Measurements from ENCODE around the gene NR1D1. TPM values are rescaled to one million over a fixed set of nuclear protein-coding genes. Genes with fewer than 3 reads are reported as not detected.

Gene NR1D1
- total and polyA plus RNA-seq, 2 of the 13 experiments (the other 11 are each of a cell fraction or from before 2014, with no cell fraction given): 2.1 to 2.7 TPM

DNA sequence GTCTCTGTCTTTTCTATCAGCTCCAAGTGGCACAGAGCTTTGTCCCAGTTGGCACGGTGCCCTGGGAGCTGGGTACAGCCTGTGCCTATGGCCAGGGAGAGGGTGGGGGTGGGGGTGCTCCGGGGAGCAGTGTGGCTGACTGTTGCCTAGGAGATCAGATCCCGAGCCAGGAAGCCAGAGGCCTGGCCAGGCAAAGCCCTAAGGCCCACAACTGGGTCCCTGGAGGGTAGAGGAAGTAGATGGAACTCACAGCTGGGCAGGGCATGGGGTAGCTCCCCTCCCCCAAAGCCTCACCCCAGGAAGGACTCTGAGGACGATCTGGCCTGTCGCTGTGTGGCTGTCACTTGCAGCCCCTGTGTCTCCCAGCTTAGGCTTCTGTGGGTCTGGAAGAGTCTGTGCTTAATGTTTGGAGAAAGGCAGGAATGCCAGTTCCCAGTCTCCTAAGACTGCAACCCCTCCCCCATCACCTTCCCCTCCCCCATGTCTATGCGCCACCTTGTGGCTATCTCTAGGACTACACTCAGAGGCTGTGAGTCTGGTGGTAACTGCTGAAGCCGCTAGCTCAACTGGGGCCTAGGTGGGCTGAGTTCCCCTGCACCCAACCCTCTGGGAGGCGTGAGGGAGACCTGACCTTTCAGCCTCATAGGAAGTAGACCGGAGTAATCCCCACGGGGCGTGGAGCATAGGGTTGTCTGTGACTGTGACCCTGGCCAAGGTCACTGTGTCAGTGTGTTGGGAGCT, 25.0 kb downstream of the NR1D1 start (continued):
- TF ChIP-seq ZNF576 (CRISPR knock-in tag; IDR thresholded peaks at IDR 0.05) (no peak), LRRFIP1 (CRISPR knock-in tag; conservative IDR thresholded peaks at IDR 0.05) (no peak), NONO (IDR thresholded peaks at IDR 0.05) (no peak), NONO (CRISPR knock-in tag; conservative IDR thresholded peaks at IDR 0.05) (peak; percentile 88), TFE3 (CRISPR knock-in tag; IDR thresholded peaks at IDR 0.05) (no peak), ZNF234 (CRISPR knock-in tag; conservative IDR thresholded peaks at IDR 0.05) (0 out of 2 replicates have a peak, but pooled peaks have one; percentile 30), KLF15 (CRISPR knock-in tag; IDR thresholded peaks at IDR 0.05; ENCODE audit: borderline replicate concordance) (no peak), TEAD2 (CRISPR knock-in tag; IDR thresholded peaks at IDR 0.05) (no peak), KDM5B (CRISPR knock-in tag; IDR thresholded peaks at IDR 0.05; ENCODE audit: borderline replicate concordance) (peak; percentile 58; the same call in 1 of the 2 replicates), GATAD1 (CRISPR knock-in tag; IDR thresholded peaks at IDR 0.05) (0 out of 2 replicates have a peak, but pooled peaks have one; percentile 24), HDAC2 (CRISPR knock-in tag; IDR thresholded peaks at IDR 0.05) (peak; percentile 37; the same call in 1 of the 2 replicates), MTF1 (CRISPR knock-in tag; IDR thresholded peaks at IDR 0.05) (no peak), HNRNPUL1 (IDR thresholded peaks at IDR 0.05; ENCODE audit: low read depth, low read length) (no peak), MBNL3 (CRISPR knock-in tag; conservative IDR thresholded peaks at IDR 0.05) (no peak), RFX3 (CRISPR knock-in tag; IDR thresholded peaks at IDR 0.05) (no peak), ZSCAN9 (CRISPR knock-in tag; IDR thresholded peaks at IDR 0.05; ENCODE audit: borderline replicate concordance) (no peak), TMF1 (CRISPR knock-in tag; IDR thresholded peaks at IDR 0.05; ENCODE audit: low read depth) (no peak), ZZZ3 (CRISPR knock-in tag; IDR thresholded peaks at IDR 0.05; ENCODE audit: borderline replicate concordance) (no peak)
- TF ChIP-seq, protein P1, sequence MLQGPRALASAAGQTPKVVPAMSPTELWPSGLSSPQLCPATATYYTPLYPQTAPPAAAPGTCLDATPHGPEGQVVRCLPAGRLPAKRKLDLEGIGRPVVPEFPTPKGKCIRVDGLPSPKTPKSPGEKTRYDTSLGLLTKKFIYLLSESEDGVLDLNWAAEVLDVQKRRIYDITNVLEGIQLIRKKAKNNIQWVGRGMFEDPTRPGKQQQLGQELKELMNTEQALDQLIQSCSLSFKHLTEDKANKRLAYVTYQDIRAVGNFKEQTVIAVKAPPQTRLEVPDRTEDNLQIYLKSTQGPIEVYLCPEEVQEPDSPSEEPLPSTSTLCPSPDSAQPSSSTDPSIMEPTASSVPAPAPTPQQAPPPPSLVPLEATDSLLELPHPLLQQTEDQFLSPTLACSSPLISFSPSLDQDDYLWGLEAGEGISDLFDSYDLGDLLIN (CRISPR knock-in tag; IDR thresholded peaks at IDR 0.05; ENCODE audit: borderline replicate concordance): no peak
- TF ChIP-seq, protein P2, sequence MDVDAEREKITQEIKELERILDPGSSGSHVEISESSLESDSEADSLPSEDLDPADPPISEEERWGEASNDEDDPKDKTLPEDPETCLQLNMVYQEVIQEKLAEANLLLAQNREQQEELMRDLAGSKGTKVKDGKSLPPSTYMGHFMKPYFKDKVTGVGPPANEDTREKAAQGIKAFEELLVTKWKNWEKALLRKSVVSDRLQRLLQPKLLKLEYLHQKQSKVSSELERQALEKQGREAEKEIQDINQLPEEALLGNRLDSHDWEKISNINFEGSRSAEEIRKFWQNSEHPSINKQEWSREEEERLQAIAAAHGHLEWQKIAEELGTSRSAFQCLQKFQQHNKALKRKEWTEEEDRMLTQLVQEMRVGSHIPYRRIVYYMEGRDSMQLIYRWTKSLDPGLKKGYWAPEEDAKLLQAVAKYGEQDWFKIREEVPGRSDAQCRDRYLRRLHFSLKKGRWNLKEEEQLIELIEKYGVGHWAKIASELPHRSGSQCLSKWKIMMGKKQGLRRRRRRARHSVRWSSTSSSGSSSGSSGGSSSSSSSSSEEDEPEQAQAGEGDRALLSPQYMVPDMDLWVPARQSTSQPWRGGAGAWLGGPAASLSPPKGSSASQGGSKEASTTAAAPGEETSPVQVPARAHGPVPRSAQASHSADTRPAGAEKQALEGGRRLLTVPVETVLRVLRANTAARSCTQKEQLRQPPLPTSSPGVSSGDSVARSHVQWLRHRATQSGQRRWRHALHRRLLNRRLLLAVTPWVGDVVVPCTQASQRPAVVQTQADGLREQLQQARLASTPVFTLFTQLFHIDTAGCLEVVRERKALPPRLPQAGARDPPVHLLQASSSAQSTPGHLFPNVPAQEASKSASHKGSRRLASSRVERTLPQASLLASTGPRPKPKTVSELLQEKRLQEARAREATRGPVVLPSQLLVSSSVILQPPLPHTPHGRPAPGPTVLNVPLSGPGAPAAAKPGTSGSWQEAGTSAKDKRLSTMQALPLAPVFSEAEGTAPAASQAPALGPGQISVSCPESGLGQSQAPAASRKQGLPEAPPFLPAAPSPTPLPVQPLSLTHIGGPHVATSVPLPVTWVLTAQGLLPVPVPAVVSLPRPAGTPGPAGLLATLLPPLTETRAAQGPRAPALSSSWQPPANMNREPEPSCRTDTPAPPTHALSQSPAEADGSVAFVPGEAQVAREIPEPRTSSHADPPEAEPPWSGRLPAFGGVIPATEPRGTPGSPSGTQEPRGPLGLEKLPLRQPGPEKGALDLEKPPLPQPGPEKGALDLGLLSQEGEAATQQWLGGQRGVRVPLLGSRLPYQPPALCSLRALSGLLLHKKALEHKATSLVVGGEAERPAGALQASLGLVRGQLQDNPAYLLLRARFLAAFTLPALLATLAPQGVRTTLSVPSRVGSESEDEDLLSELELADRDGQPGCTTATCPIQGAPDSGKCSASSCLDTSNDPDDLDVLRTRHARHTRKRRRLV (CRISPR knock-in tag; IDR thresholded peaks at IDR 0.05): no peak
